H1 (cell line): ENCODE measurements around the gene REPS1. TPM values are rescaled to one million over a fixed set of nuclear protein-coding genes. Genes with fewer than 3 reads are reported as not detected.

Experiments used
- TAF1 ChIP-seq: IDR thresholded peaks from 2 replicates; pipeline ENCODE4 v1.6.1; 2011; ENCODE audit warnings: mild to moderate bottlenecking, low read depth, low read length
- YY1 ChIP-seq: IDR thresholded peaks from 2 replicates; pipeline ENCODE4 v1.6.1; 2011; ENCODE audit warnings: low read depth, mild to moderate bottlenecking, low read length
- polyA plus RNA-seq, 7 experiments: library from polyadenylated mRNA; depleted of rRNA in 3 of 7; stranded (reverse) in 5 of 7; unstranded in 2 of 7; fragments of >200 nt in 5 of 7; fragments of 200-250 nt in 2 of 7; gene quantifications; 1 replicate in 5 of 7; 2 replicates in 1 of 7; 4 replicates in 1 of 7; pipeline versions ENCODE4 v1.2.1 to v1.2.3, GENCODE V29; 2011 to 2013; ENCODE audit warnings: missing spikeins in 2 of 7, mixed read lengths in 2 of 7
- total RNA-seq: library from RNA; stranded (reverse); fragmentation: NEBNext Ultra II Directional; extraction: Animal tissue kit (Norgen Biotek cat#: 25700); gene quantifications from 2 replicates; pipeline ENCODE4 v1.2.1, GENCODE V29; 2021

The REPS1 gene
- total and polyA plus RNA-seq, 2 of the 8 experiments (the other 6 are each of a cell fraction or from before 2014, with no cell fraction given), result 52.1 to 68.9 TPM

- TF ChIP-seq TAF1 (no peak), YY1 (no peak)
Observed at GRCh38 chr6:138897031-138897430, 91.0 kb downstream of the REPS1 start (continued).
